Keratinocyte (primary cell): Measurements from ENCODE around the gene TDRD6. TPM values are rescaled to one million over a fixed set of nuclear protein-coding genes. Genes with fewer than 3 reads are reported as not detected.

ENCODE experiments used
- DNase-seq: peaks from one replicate; pipeline ENCODE4 v3.0.0-alpha.2; 2011; ENCODE audit warnings: low read depth, missing footprints, low spot score
- FAIRE-seq: peaks from 2 replicates; lab custom pipeline; 2011; peaks lifted over from hg19 to GRCh38; lab: Jason Lieb, UNC
- H2AFZ ChIP-seq: 2 replicates; pipeline ENCODE4 v1.6.0; 2012; ENCODE audit warnings: low read length, control low read depth, inconsistent platforms; ENCODE audit not compliant: control insufficient read depth
- H3K27ac ChIP-seq: 2 replicates; pipeline ENCODE4 v1.5.1; 2011; ENCODE audit warnings: low read length; ENCODE audit not compliant: control insufficient read depth, insufficient read depth
- H3K27me3 ChIP-seq: 3 replicates; pipeline ENCODE4 v1.6.0; 2011; ENCODE audit warnings: low read length; ENCODE audit not compliant: control insufficient read depth, insufficient read depth; ENCODE audit errors: extremely low read depth
- H3K36me3 ChIP-seq, 2 experiments: 2 replicates in 1 of 2; 3 replicates in 1 of 2; pipeline ENCODE4 v1.5.1; 2011; ENCODE audit warnings: low read length in 2 of 2, mild to moderate bottlenecking in 1 of 2; ENCODE audit not compliant: control insufficient read depth in 2 of 2, insufficient read depth in 2 of 2; ENCODE audit errors: extremely low read depth in 1 of 2
- H3K4me1 ChIP-seq: 3 replicates; pipeline ENCODE4 v1.5.1; 2011; ENCODE audit warnings: low read length; ENCODE audit not compliant: control insufficient read depth, insufficient read depth; ENCODE audit errors: extremely low read depth
- H3K4me2 ChIP-seq: 3 replicates; pipeline ENCODE4 v1.6.0; 2011; ENCODE audit warnings: low read depth, low read length; ENCODE audit not compliant: control insufficient read depth, insufficient read depth; ENCODE audit errors: extremely low read depth
- H3K4me3 ChIP-seq, 3 experiments: fragments of 200-600 bp in 1 of 3; sonication (generic) in 1 of 3; 2 replicates in 2 of 3; 3 replicates in 1 of 3; pipeline ENCODE4 v1.5.1; 2011 to 2016; ENCODE audit warnings: low read length in 3 of 3, mild to moderate bottlenecking in 3 of 3, control low read depth in 2 of 3, inconsistent platforms in 1 of 3, low read depth in 1 of 3, mixed read lengths in 1 of 3, mixed run types in 1 of 3, moderate library complexity in 1 of 3; ENCODE audit not compliant: control insufficient read depth in 2 of 3, insufficient read depth in 2 of 3; ENCODE audit errors: extremely low read depth in 1 of 3
- H3K79me2 ChIP-seq: 2 replicates; pipeline ENCODE4 v1.6.0; 2012; ENCODE audit warnings: low read length; ENCODE audit not compliant: control insufficient read depth, insufficient read depth
- H3K9ac ChIP-seq: 3 replicates; pipeline ENCODE4 v1.6.0; 2011; ENCODE audit warnings: low read length; ENCODE audit not compliant: control insufficient read depth, insufficient read depth; ENCODE audit errors: extremely low read depth
- H3K9me1 ChIP-seq: 3 replicates; pipeline ENCODE4 v1.6.0; 2011; ENCODE audit warnings: low read length; ENCODE audit not compliant: control insufficient read depth, insufficient read depth; ENCODE audit errors: extremely low read depth
- H3K9me3 ChIP-seq: 2 replicates; pipeline ENCODE4 v1.5.1; 2012; ENCODE audit warnings: low read depth, low read length; ENCODE audit not compliant: control insufficient read depth
- H4K20me1 ChIP-seq: 3 replicates; pipeline ENCODE4 v1.6.0; 2011; ENCODE audit warnings: low read length; ENCODE audit not compliant: control insufficient read depth, insufficient read depth; ENCODE audit errors: extremely low read depth
- EZH2 ChIP-seq: IDR thresholded peaks from one replicate; pipeline ENCODE4 v1.6.1; 2012; ENCODE audit warnings: inconsistent platforms, mild to moderate bottlenecking, low read length, moderate library complexity
- dilution Hi-C: fragments of 300-500 bp; cut with MboI; formaldehyde crosslinking; loops from one replicate; pipeline ENCODE4 v1.7.0; 2020; ENCODE audit warnings: low sequenced_read_pairs; ENCODE audit not compliant: extremely low pct_ligation_motif_present
- polyA plus RNA-seq, 5 experiments: library from polyadenylated mRNA; depleted of rRNA in 3 of 5; stranded (reverse) in 3 of 5; stranded (forward) in 1 of 5; unstranded in 1 of 5; fragments of >200 nt; gene quantifications; 1 replicate in 1 of 5; 2 replicates in 3 of 5; 3 replicates in 1 of 5; pipeline versions ENCODE4 v1.2.1 to v1.2.3, GENCODE V29; 2011 to 2012; ENCODE audit warnings: missing spikeins in 2 of 5, low read depth in 1 of 5, low replicate concordance in 1 of 5
- TF ChIP-seq, protein P1 (sequence below), 3 experiments: IDR thresholded peaks in 1 of 3; conservative IDR thresholded peaks in 1 of 3; optimal IDR thresholded peaks in 1 of 3; 2 replicates in 2 of 3; 3 replicates in 1 of 3; pipeline versions ENCODE3 to v1.5.1; 2011; ENCODE audit warnings: low read length in 3 of 3, mild to moderate bottlenecking in 3 of 3, moderate library complexity in 2 of 3, control low read depth in 1 of 3, inconsistent platforms in 1 of 3; ENCODE audit not compliant: insufficient read depth in 2 of 3; ENCODE audit errors: extremely low read depth in 1 of 3

The TDRD6 gene
- polyA plus RNA-seq, 1 donor (not counting 4 experiments of a cell fraction or from before 2014, with no cell fraction given): 0.25 TPM

GRCh38 chr6:46729787-46730326, 42.2 kb downstream of the TDRD6 start:
- H3K9me1 ChIP-seq: no peaks in the 10 kb centered on the region
- H3K4me3 ChIP-seq: no peak overlapping the region
- TF ChIP-seq EZH2: no peak
- TF ChIP-seq, protein P1, sequence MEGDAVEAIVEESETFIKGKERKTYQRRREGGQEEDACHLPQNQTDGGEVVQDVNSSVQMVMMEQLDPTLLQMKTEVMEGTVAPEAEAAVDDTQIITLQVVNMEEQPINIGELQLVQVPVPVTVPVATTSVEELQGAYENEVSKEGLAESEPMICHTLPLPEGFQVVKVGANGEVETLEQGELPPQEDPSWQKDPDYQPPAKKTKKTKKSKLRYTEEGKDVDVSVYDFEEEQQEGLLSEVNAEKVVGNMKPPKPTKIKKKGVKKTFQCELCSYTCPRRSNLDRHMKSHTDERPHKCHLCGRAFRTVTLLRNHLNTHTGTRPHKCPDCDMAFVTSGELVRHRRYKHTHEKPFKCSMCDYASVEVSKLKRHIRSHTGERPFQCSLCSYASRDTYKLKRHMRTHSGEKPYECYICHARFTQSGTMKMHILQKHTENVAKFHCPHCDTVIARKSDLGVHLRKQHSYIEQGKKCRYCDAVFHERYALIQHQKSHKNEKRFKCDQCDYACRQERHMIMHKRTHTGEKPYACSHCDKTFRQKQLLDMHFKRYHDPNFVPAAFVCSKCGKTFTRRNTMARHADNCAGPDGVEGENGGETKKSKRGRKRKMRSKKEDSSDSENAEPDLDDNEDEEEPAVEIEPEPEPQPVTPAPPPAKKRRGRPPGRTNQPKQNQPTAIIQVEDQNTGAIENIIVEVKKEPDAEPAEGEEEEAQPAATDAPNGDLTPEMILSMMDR (optimal IDR thresholded peaks at IDR 0.05 in 1 of 3, IDR thresholded peaks at IDR 0.05 in 1 of 3, conservative IDR thresholded peaks at IDR 0.05 in 1 of 3; ENCODE audit: extremely low read depth in 1 of 3, insufficient read depth in 2 of 3, low read length in 3 of 3): no peak
- H3K27me3 ChIP-seq: no peaks in the 10 kb centered on the region
- no peak overlapping the region for H2AFZ ChIP-seq
- H3K27ac ChIP-seq: no peak overlapping the region
- FAIRE-seq (no peak), DNase-seq (no peak)
- H3K9me3 ChIP-seq: no peaks in the 10 kb centered on the region
- no peaks in the 10 kb centered on the region for H3K4me1 ChIP-seq
- H3K9ac ChIP-seq: no peak overlapping the region
- dilution Hi-C loops: no loop called here
- H4K20me1 ChIP-seq: no peaks in the 10 kb centered on the region
- no peak overlapping the region for H3K4me2 ChIP-seq
- no peaks in the 10 kb centered on the region for H3K36me3 ChIP-seq
- no peaks in the 10 kb centered on the region for H3K79me2 ChIP-seq

DNA sequence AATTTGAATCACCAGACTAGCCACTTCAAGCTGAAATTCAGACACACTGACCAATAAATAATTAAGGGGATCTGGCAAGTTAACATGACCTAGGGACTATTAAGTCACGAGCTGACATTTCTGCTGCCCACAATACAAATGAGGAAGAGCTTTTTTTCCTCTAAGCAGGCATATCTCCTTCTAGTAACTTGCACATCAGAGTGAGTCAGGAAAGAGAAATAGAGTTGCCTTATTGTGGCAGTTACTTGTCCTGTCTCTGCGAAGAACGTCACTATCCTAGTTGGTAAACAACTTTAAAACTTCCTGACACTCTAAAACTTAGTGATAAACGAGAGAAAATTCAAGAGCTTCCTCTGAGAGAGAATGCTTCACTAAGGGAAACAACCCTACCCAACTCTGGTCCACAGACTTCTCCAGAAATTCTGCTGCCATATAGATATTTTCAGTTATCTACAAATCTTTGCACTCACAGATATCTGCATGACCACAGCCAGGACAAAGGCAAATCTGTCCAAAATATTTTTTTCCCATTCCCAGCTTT, 43.3 kb downstream of the TDRD6 start:
- H2AFZ ChIP-seq: no peak overlapping the region
- H3K27me3 ChIP-seq: no peaks in the 10 kb centered on the region
- no peaks in the 10 kb centered on the region for H3K36me3 ChIP-seq
- no peaks in the 10 kb centered on the region for H4K20me1 ChIP-seq
- TF ChIP-seq, protein P1 (optimal IDR thresholded peaks at IDR 0.05 in 1 of 3, IDR thresholded peaks at IDR 0.05 in 1 of 3, conservative IDR thresholded peaks at IDR 0.05 in 1 of 3; ENCODE audit: extremely low read depth in 1 of 3, insufficient read depth in 2 of 3, low read length in 3 of 3): no peak
- TF ChIP-seq EZH2: no peak
- DNase-seq: no peak
- dilution Hi-C loops: no loop called here
- no peaks in the 10 kb centered on the region for H3K79me2 ChIP-seq
- H3K9me1 ChIP-seq: no peaks in the 10 kb centered on the region
- H3K4me1 ChIP-seq: peaks cover 6% of the 10 kb centered on the region
- no peak overlapping the region for H3K4me2 ChIP-seq
- H3K4me3 ChIP-seq: no peak overlapping the region
- FAIRE-seq: no peak
- H3K9me3 ChIP-seq: no peaks in the 10 kb centered on the region
- no peak overlapping the region for H3K9ac ChIP-seq
- no peak overlapping the region for H3K27ac ChIP-seq
